Left hindlimb (tissue), 1 donor: ENCODE measurements around the gene SPOP.

Experiments used
- DNase-seq: peaks from one replicate; pipeline ENCODE4 v3.0.0-alpha.2; 2018

Gene SPOP

DNA sequence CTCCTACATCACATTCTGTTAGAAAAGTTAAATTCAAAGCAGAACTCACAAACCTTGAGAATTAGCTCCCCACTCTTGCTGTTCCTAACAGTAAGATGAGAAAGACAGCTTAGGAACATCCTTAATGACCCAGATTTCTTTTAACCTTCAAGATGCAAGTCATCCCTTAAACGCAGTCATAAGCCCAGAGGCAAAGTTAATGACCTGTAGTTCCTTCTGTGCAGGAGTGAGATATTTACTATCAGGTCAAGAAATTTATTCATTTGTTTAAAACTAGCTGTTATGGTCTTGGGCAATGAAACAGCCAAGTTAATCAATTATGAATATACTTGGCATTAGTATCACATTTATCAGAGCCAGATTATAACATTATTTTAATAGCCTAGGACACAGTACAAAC lies 65.2 kb downstream of the SPOP start:
- no peak for DNase-seq

DNA sequence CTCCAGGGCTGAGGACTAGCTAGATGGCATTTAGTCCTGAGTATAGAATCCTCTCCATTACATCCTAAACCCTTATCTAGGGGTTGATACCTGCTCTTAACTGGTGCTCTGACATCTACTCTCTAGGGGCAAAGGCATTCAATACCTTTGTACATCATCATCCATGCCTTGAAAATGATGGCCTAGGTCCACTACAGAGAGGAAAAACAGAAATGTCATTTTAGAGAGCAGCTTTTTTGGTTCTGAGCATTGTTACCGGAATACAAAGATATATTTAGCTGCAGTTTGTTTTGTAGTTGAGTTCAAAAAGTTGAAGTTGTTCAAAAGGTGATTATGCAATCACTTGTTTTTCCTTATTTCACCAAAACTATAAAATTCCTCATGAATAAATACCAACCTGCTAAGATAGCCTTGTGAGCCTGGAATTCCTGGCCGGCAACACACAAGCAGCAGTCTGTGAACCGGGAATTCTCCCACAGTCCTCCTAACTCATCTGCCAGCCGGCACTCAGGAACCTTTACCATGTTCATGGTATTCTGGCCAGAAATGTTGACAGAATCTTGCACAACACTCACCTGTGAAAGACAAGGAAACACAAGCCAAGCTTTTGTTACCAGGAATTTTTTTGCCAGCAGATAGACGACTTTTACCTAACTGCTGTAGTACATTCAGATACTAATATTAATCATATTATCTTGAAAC lies 66.9 kb downstream of the SPOP start:
- no peak for DNase-seq

DNA sequence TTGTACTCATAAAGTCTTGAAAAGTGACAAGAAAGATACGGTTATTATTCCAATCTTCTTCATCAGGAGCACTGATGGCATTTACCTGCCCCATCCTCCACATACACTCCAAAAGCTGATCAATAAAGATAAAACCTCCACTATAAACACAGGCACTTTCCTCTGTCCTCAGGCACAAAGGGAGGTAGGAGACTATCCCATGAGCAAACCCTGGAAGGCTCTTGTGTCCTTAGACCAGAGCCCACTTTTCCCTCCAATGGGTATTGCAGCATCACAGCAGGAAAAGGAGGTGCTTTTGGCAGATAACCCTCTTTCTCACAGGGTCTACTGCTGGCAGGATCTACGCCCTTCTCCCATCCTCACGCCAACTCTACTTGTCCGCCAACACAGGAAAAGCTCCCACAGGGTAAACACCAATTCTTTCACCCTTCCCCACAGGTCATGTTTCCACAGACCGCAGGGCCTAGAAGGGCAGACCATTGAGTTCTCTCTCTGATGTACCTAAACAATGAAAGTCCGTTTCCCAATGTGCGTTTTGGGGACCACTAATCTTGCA lies 73.5 kb downstream of the SPOP start:
- no peak for DNase-seq

DNA sequence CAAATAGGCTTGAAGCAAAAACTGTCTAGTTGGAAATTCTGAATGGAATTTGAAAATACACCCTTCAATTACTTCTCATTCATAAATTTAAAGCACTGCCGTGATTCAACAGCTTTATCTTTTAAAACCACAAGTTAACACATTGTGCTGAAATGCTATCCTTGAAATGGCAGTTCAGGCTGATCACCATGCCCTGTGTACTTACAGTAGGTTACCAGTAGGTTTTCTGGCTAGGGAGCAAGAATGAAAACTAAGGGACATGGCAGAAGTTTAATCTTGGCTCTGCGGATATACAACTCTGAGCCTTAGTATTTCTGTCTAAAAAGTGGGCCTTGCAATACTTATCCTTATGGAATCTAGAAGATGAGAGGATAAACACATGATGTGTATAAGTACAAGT lies 74.2 kb downstream of the SPOP start:
- DNase-seq = no peak

DNA sequence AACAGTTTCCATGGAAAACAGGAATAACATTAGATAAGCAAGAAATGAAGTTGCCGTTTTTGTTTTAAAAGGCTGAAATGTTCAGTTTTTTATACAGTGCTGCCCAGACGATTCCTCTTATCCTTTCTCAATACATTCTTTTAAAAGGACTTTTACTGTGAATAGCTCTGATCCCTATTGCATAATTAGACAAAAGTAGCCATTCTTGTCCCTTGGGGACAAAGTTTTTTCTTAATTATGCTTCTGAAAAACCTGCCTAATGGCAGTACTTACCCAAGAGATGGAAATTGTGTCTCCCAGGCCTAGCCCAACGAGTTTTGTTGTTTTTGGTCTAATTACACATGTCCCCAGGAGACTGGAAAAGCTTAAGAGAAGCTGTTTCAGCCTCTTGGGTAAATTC lies 74.7 kb downstream of the SPOP start:
- no peak for DNase-seq

DNA sequence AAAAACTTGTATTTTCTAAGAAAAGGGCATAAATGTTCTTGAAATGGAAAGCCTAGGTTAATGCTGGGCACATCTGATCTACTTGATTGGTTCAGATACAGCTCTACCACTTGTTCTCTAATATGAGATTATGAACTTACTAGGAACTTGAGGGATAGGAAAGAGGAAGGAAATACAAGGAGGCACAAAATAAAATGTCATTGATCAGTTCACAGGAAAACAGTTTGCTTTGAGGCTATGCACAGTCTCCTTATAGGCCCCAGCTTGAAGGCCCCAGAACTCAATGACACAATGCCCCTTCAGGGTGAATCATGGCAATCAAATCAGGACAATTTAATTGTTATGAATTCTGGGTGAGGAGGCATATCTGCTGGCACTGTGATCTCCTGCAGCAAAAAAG lies 75.1 kb downstream of the SPOP start:
- DNase-seq = no peak

DNA sequence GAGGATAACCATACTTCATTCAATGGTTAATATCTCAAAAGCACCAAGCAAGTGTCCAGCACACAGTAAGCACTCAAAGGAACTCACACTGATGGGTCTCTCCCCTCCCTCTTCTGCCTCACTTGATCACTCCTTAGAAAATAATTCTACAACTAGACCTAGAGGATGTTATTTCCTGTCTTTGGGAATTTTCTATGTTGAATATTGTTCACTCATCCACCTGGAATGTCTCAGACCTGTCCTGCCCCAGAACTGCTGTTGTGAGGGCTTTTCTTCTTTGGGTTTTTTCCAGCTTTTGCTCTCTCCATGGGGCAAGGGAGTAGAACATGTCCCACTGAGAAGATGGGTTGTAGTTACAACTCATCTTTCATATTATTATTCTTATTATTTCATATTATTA lies 76.9 kb downstream of the SPOP start:
- DNase-seq = no peak

DNA sequence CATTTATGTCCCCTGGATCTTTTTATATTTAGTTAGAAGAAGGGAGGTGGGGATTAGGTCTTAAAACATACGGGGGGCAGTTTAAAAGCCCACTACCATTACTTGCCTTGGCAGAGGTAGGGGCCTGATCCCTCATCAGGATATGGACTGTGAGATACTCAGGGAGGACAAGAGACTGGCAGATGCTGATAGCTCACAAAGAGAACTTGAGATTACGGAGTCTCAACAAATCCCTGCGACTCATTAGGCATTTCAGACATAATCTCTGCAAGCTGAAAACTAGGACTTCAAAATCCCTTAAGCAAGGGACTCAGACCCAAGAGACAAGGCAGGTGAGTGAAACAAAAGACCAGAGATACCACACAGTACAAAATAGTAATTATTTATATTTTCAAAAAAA lies 79.0 kb downstream of the SPOP start:
- no peak for DNase-seq

DNA sequence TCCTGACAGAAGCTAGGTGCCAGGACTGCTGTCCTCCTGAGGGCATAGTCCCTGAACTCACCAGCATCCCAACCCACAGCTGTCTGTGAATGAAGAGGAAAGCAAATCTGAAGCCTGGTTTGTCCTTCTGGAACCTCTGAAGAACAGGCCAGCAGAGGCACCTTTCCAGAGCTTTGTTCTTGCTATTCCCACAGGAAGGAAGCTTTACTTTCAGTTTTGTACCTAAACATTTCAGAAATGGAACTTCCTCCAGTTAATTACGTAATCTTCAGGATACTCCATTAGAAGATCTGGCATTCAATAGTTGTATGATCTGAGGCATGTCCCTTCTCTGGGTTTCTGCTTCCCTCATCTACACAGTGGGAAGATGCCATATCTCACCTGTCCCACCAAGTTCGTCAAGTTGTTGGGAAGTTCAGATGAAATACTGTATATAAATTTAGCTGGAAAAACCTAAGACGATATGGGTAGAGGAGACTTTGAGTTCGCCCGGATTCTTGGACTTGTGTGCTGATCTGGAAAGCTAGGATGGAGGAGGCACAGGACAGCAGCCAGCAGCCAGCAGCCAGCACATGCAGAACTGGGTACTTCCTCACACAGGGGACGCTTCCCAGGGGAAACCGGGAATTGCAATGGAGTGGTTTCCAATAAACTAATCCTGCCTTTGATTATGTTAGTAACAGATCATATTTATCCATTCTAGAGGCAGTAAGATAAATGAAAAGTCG lies 79.8 kb downstream of the SPOP start:
- DNase-seq = no peak

DNA sequence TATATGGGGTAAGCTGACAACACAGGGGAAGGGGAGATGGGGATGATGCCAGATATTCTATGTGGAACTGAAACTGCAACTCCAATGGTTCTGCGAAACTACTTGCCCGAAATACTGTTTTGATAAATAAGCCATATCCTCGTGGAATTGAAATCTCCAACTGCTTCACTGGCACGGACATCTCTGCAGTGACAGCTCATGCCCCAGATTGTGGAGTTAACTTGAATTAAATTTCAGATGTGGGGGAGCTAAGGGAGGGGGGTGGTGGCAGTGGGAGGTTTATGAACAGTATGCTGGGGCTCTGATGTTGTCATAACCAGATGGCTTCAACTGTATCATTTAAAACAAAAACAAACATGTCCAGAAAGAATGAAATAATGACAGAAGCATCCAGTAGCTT lies 80.5 kb downstream of the SPOP start:
- no peak for DNase-seq

DNA sequence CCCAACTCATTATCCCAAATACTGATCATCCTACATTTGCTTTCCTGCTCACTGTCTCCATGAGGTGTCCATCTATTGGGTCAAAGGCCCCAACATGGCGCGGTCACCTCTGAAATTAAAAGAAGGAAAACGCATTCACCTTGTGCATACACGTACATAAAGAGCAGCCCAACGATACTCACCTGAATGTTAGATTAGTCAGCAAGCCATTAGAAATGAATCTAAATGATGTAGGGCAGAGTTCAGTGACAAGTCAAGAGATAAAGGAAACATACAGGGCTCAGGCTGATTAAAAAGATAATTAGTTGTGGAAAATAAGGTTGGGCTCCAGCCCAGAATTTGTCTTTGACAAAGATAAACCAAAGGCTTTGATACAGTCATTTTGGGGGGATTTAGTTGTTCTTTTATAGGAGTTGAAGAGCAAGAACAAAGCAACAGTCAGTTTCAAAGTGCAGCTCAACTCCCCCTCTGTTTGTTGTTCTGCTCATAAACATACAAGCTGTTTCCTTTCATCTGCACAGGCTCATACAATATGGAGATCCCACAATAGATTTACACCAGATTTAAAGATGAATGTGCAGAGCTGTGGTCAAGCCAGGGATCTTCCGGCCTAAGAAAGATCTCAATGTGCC lies 81.2 kb downstream of the SPOP start:
- DNase-seq = no peak

DNA sequence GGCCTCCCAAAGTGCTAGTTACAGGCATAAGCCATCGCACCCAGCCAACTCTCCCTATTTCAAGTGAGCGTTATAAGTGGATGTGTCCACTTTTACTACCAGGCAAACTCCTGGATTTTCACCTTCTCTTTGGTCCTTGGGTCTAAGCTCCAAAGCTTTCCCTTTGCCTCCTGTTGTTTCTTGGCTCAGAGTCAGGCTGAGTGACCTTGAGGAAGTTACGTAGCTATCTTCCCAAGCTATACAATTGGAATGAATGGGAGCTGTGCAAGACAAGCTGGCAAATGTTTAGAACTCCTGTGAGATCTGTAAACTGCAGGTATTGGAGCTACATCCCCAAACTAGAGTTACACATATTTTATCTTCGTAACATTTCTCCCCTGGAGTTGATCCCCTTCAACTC lies 81.9 kb downstream of the SPOP start:
- no peak for DNase-seq

DNA sequence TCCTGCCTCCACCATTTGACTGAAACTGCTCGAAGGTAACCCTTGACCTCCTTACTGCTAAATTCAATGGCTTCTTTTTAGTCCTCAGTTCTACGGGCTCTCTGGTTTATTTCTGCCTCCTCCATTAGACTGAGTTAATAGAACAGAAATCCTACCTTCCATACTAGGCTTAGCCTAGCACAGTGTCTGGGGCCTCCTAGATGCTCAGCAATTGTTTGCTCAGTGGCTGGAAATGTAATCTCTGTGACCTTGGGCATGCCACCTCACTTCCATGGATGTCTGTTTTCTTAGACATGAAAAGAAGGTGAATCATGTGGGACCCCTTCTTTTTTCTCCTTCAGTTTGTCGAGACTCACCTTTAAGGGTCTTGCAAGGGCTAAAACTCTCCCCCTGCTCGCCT lies 82.6 kb downstream of the SPOP start:
- DNase-seq = no peak

DNA sequence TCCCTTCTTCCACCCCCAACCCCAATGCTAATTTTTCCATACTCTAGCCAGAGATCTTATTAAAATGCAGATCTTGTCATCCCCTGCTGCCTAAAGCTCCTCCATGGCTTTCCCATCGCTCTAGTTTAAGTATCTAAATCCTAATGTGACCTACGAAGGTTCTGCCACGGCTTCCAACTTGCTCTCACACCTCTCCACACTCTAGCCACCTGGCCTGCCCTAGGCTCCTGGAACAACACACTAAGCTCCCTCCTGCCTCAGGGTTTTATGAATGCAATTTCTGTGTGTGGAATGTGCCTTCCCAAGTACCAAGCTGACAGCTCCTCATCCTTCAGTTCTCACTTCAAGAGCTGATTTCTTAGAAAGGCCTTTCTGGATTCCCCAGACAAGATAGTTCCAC lies 85.6 kb downstream of the SPOP start:
- DNase-seq = no peak

DNA sequence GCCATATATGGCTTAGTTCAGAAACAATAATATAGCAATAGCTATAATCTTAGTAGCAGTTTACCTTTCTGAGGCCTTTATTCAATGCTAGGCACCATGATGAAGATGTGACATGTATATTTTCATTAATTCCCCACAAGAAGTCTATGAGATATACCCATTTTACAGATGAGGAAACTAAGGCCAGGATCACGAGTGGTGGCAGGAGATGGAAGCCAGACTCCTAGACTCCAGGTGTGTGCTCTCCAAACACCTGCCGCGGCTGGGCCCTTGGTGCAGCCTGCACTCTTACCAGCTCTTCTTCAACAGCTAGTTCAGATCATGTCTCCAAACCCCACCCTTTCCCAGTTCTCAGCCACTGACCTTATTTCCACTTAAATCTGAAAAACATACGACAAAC lies 87.0 kb downstream of the SPOP start:
- DNase-seq = no peak

DNA sequence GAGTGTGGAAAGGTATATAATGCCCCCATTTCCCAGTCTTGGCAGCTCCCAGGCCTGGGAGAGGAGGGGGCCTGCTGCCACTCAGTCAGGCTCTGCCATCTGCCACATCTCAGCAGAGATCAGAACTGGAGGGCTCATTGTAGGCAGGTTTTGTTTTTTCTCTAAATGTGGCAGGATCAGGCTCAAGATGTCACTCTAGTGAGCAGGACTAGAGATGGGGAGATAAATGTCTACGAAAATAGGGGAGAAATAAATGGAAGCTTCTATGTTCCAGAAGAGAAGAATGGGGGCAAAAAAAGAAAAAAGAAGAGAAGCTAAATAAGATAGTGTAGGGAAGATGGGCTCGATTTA lies 88.3 kb downstream of the SPOP start:
- no peak for DNase-seq

DNA sequence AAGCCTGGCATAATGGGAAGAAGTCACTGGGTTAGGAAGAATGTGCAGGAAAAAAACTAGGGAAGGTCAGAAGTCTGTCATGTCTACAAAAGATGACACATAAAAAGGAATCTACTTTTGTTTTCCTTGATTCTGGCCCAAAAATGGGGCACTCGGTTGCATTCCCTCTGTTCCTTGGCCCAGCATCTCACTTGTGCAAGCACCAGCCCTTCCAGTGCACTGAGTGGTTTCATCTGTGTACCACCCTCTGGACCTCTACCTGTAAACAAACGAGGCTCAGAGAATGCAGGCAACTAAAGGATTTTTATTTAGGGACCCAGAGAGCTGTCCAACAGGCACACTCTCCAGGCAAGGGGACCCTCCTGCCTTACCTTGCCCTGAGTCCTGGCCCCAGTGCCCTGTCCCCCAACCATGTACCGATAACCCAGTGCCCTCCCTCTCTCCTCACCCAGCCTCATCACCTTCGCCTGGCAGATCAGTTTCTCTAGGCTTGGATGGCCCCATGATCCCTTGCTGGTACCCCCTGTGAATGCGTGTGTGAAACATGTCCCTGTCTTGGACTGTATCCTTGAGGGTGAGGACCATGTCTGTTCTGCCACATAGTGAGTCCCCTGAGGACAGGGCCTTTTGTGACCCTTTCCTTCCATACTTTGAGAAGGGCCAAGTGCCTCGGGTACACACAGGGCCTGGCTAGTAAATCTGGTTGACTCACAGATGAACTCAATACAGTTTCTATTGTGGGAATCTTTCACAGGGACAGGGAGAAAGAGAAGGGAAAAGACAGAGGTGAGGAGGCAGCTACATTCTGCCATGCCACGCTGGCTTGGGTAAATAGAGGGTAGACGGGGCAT lies 88.9 kb downstream of the SPOP start:
- DNase-seq = no peak

DNA sequence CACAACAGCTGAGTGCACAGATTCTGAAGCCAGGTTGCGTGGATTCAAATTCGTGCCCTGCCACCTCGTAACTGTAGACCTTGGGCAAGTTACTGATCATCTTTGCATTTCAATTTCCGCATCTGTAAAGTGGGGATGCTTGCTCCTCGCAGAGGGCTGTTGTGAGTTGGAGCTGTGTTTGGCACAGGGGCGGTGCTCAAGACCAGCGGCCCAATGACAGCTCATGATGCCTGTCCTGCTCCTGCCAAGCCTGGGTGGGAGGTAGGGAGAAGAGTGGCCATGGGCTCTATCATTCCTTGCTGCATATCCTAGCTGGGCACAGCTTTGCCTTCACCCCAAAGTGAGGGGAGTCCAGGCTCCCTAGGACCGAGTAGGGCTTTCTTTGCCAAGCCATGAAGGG lies 89.6 kb downstream of the SPOP start:
- no peak for DNase-seq

DNA sequence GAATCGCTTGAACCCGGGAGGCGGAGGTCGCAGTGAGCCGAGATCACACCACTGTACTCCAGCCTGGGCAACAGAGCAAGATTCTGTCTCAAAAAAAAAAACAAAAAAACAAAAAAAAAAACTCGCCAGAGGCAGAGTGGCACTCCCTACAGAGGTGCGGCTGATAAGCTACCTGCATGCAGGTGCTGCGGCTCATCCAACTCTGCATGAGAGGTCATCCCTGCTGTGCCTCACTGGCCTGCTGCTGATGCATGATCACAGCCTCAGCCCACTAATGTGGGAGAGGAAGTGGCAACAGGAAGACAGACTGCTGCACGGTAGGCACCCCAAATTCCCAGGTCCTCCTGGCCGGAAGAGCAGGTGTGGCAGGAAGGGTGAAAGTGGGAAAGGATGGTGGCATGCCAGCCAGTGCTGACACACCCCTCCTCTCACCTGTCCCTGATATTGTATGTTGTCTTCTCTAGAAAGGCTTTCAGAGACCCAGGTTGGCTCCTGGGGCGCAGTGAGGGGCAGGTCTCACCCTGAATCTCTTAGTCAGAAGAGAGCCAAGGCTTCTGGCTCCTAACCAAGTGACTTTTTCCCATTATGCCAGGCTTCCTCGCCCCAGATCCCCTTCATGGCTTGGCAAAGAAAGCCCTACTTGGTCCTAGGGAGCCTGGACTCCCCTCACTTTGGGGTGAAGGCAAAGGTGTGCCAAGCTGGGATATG lies 90.4 kb downstream of the SPOP start:
- DNase-seq = no peak

DNA sequence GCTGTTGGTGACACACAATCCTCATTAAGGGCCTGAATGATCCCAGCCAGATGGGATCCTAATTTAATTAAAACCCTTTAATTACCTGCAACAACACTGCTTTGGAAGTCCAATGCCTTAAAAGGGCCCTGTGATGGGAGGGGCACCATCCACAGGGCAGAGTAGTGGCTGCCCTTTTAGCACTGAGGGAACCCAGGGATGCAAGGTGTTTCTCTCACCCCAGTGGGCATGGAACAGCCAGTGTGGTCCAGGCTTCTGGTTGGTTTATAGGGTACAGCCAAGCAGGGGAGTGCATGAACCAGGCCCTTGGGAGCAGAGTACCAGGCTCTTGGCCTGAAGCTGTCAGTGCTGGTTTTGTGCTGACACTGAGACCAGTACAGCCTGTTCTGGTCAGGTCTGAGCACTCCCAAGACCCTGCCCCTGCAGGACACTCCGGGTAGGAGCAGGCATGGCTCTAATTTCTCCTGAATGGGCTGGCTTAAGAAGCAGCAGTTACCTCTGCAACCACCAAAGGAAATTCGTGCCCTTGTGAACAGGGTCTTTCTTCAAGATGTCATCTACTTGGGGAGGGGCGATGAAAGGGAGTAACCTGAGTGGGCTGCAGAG lies 92.4 kb downstream of the SPOP start:
- no peak for DNase-seq

DNA sequence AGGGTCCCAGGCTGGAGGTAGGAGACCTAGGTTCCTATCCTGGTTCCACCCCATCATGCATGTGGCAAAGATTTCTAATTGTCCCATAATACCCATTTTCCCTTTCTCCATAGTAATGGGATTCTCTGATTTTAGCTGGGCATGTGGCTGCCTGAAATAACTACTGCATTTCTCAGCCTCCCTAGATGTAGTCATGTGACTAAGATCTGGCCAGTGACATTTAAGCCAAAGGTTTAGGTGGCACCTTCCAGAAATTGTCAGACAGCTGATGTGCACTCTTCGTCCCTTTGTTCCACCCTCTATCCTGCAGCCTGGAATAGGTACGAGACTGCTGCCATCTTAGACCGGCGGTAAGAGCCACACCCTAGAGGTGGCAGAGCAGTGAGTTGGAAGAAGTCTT lies 94.0 kb downstream of the SPOP start:
- no peak for DNase-seq

DNA sequence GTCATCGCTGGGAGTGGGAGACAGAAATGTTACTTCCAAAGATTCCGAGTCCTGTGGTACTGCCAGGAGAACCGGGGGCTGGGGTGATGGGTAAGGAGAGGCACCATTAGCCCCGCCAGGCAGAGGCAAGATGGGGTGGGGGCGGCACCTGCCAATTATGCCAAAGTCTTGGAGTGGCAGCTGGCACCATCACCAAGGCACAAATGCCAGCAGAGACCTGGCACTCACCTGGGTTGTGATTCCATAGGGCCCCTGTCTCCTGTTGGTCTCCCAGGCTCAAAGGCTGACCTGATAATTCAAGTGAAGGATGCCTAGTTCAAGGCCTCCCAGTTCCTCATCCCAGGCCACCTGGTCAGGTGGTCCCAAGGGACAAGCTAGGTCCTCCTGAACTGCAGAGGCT lies 94.7 kb downstream of the SPOP start:
- DNase-seq = no peak
